CD4-positive, alpha-beta T cell treated with Interleukin-6 for 4 hours (primary cell): Measurements from ENCODE around the gene BCR.
"Not testable (repeated sequence)": the region's sequence is repeated elsewhere in the genome, so short reads cannot be mapped to it uniquely, and the experiment has no call there.

ENCODE experiments used
- DNase-seq: peaks from one replicate; pipeline ENCODE4 v3.0.0-alpha.2; 2020; ENCODE audit warnings: mixed read lengths

Gene BCR

GRCh38 chr22:23300476-23300875 is 120.2 kb downstream of the BCR start:
- no peak for DNase-seq

- DNase-seq: no peak
Measured at GRCh38 chr22:23301591-23301990, 121.3 kb downstream of the BCR start.

GRCh38 chr22:23302171-23303002 is 122.1 kb downstream of the BCR start:
- DNase-seq: no peak

GRCh38 chr22:23305321-23305910 is 125.1 kb downstream of the BCR start:
- no peak for DNase-seq

GRCh38 chr22:23305922-23306374 is 125.6 kb downstream of the BCR start:
- DNase-seq: no peak

- DNase-seq: no peak
Measured at GRCh38 chr22:23306438-23306921, 126.2 kb downstream of the BCR start.

GRCh38 chr22:23306926-23307325 is 126.6 kb downstream of the BCR start:
- DNase-seq: no peak

GRCh38 chr22:23307511-23307910 is 127.2 kb downstream of the BCR start:
- DNase-seq: not testable (repeated sequence)

- DNase-seq: not testable (repeated sequence)
Measured at GRCh38 chr22:23309261-23309660, 129.0 kb downstream of the BCR start.

- not testable (repeated sequence) for DNase-seq
Measured at GRCh38 chr22:23310443-23311097, 130.3 kb downstream of the BCR start.

- DNase-seq: not testable (repeated sequence)
Measured at GRCh38 chr22:23311635-23312420, 131.5 kb downstream of the BCR start.

GRCh38 chr22:23313791-23314567 is 133.7 kb downstream of the BCR start:
- no peak for DNase-seq

GRCh38 chr22:23315341-23315917 is 135.1 kb downstream of the BCR start:
- peak; percentile 54 for DNase-seq

- DNase-seq: not testable (repeated sequence)
Measured at GRCh38 chr22:23316596-23316995, 136.3 kb downstream of the BCR start.

GRCh38 chr22:23318316-23318715 is 138.0 kb downstream of the BCR start:
- not testable (repeated sequence) for DNase-seq

- not testable (repeated sequence) for DNase-seq
Measured at GRCh38 chr22:23322497-23323080, 142.3 kb downstream of the BCR start.

- not testable (repeated sequence) for DNase-seq
Measured at GRCh38 chr22:23323960-23324688, 143.8 kb downstream of the BCR start.

GRCh38 chr22:23325183-23325582 is 144.9 kb downstream of the BCR start:
- no peak for DNase-seq

GRCh38 chr22:23333822-23334221 is 153.5 kb downstream of the BCR start:
- DNase-seq: not testable (repeated sequence)

- DNase-seq: not testable (repeated sequence)
Measured at GRCh38 chr22:23337672-23338071, 157.4 kb downstream of the BCR start.
